ENCODE data around the gene DCST2. TPM values are rescaled to one million over a fixed set of nuclear protein-coding genes. Genes with fewer than 3 reads are reported as not detected.

The DCST2 gene
- polyA plus RNA-seq, 4 donors = 1.9 to 27.1 (median 10.6) TPM

GRCh38 chr1:155038602-155039307 lies 5.2 kb upstream of the DCST2 start:
- H3K9me3 ChIP-seq (ENCODE audit: control insufficient read depth in 2 of 2, insufficient read depth in 1 of 2, low read depth in 1 of 2, low read length in 1 of 2) = no peaks in the 10 kb centered on the region
- H3K27me3 ChIP-seq (ENCODE audit: control insufficient read depth in 3 of 3, insufficient read depth in 3 of 3, low read length in 3 of 3) = no peaks in the 10 kb centered on the region
- FAIRE-seq = no peak
- peaks cover 0 to 24% (median 12%) of the 10 kb centered on the region in 3 donors for H3K4me1 ChIP-seq (ENCODE audit: control insufficient read depth in 3 of 3, insufficient read depth in 2 of 3, low read depth in 1 of 3, low read length in 2 of 3)
- peak; percentile 64 to 87 for DNase-seq
- H3K4me3 ChIP-seq (ENCODE audit: low read depth in 1 of 3, low read length in 3 of 3) = no peak overlapping the region
- peak overlapping the region in 2 of 3 donors; percentile 14 to 32 for H3K27ac ChIP-seq (ENCODE audit: low read depth in 1 of 3, low read length in 2 of 3)
- 34 to 35% (median 35%) methylated on average over 8 of the region's 8 CpGs for WGBS, 3 donors
- no peaks in the 10 kb centered on the region for H3K36me3 ChIP-seq (ENCODE audit: control insufficient read depth in 3 of 3, insufficient read depth in 2 of 3, low read depth in 1 of 3, low read length in 3 of 3)

- Histone ChIP-seq H3K27me3 (ENCODE audit: control insufficient read depth in 3 of 3, insufficient read depth in 3 of 3, low read length in 3 of 3) (no peaks in the 10 kb centered on the region), H3K36me3 (ENCODE audit: control insufficient read depth in 3 of 3, insufficient read depth in 2 of 3, low read depth in 1 of 3, low read length in 3 of 3) (no peaks in the 10 kb centered on the region), H3K4me1 (ENCODE audit: control insufficient read depth in 3 of 3, insufficient read depth in 2 of 3, low read depth in 1 of 3, low read length in 2 of 3) (peaks cover 0 to 16% (median 9%) of the 10 kb centered on the region in 3 donors), H3K4me3 (ENCODE audit: low read depth in 1 of 3, low read length in 3 of 3) (no peak overlapping the region), H3K27ac (ENCODE audit: low read depth in 1 of 3, low read length in 2 of 3) (peak overlapping the region in 1 of 3 donors; percentile 38), H3K9me3 (ENCODE audit: control insufficient read depth in 2 of 2, insufficient read depth in 1 of 2, low read depth in 1 of 2, low read length in 1 of 2) (no peaks in the 10 kb centered on the region)
- peak in 1 of 2 donors; percentile 63 for DNase-seq
- 56 to 75% (median 59%) methylated on average over 6 of the region's 6 CpGs for WGBS, 3 donors
- FAIRE-seq = no peak
Observed at GRCh38 chr1:155037851-155038441, 4.4 kb upstream of the DCST2 start.

- Histone ChIP-seq H3K4me3 (ENCODE audit: low read depth in 1 of 3, low read length in 3 of 3) (no peak overlapping the region), H3K36me3 (ENCODE audit: control insufficient read depth in 3 of 3, insufficient read depth in 2 of 3, low read depth in 1 of 3, low read length in 3 of 3) (peaks cover 0 to 2% (median 0%) of the 10 kb centered on the region in 3 donors), H3K27me3 (ENCODE audit: control insufficient read depth in 3 of 3, insufficient read depth in 3 of 3, low read length in 3 of 3) (no peaks in the 10 kb centered on the region), H3K27ac (ENCODE audit: low read depth in 1 of 3, low read length in 2 of 3) (no peak overlapping the region), H3K9me3 (ENCODE audit: control insufficient read depth in 2 of 2, insufficient read depth in 1 of 2, low read depth in 1 of 2, low read length in 1 of 2) (no peaks in the 10 kb centered on the region), H3K4me1 (ENCODE audit: control insufficient read depth in 3 of 3, insufficient read depth in 2 of 3, low read depth in 1 of 3, low read length in 2 of 3) (peaks cover 0 to 12% (median 8%) of the 10 kb centered on the region in 3 donors)
- WGBS, 3 donors = 93 to 95% (median 94%) methylated on average over 3 of the region's 3 CpGs
- FAIRE-seq (no peak), DNase-seq (no peak)
Observed at GRCh38 chr1:155037043-155037442, 3.5 kb upstream of the DCST2 start.

- H3K36me3 ChIP-seq (ENCODE audit: control insufficient read depth in 3 of 3, insufficient read depth in 2 of 3, low read depth in 1 of 3, low read length in 3 of 3) = peaks cover 0 to 2% (median 0%) of the 10 kb centered on the region in 3 donors
- no peak for FAIRE-seq
- peaks cover 0 to 12% (median 8%) of the 10 kb centered on the region in 3 donors for H3K4me1 ChIP-seq (ENCODE audit: control insufficient read depth in 3 of 3, insufficient read depth in 2 of 3, low read depth in 1 of 3, low read length in 2 of 3)
- no peaks in the 10 kb centered on the region for H3K27me3 ChIP-seq (ENCODE audit: control insufficient read depth in 3 of 3, insufficient read depth in 3 of 3, low read length in 3 of 3)
- no peak overlapping the region for H3K4me3 ChIP-seq (ENCODE audit: low read depth in 1 of 3, low read length in 3 of 3)
- no peaks in the 10 kb centered on the region for H3K9me3 ChIP-seq (ENCODE audit: control insufficient read depth in 2 of 2, insufficient read depth in 1 of 2, low read depth in 1 of 2, low read length in 1 of 2)
- WGBS, 3 donors = 83 to 100% (median 92%) methylated on average over 2 of the region's 2 CpGs
- no peak overlapping the region for H3K27ac ChIP-seq (ENCODE audit: low read depth in 1 of 3, low read length in 2 of 3)
- no peak for DNase-seq
Observed at GRCh38 chr1:155035936-155036335, 2.4 kb upstream of the DCST2 start.

- Histone ChIP-seq H3K4me1 (ENCODE audit: control insufficient read depth in 3 of 3, insufficient read depth in 2 of 3, low read depth in 1 of 3, low read length in 2 of 3) (peaks cover 0 to 12% (median 8%) of the 10 kb centered on the region in 3 donors), H3K27me3 (ENCODE audit: control insufficient read depth in 3 of 3, insufficient read depth in 3 of 3, low read length in 3 of 3) (no peaks in the 10 kb centered on the region), H3K36me3 (ENCODE audit: control insufficient read depth in 3 of 3, insufficient read depth in 2 of 3, low read depth in 1 of 3, low read length in 3 of 3) (peaks cover 0 to 2% (median 0%) of the 10 kb centered on the region in 3 donors), H3K9me3 (ENCODE audit: control insufficient read depth in 2 of 2, insufficient read depth in 1 of 2, low read depth in 1 of 2, low read length in 1 of 2) (no peaks in the 10 kb centered on the region), H3K27ac (ENCODE audit: low read depth in 1 of 3, low read length in 2 of 3) (no peak overlapping the region), H3K4me3 (ENCODE audit: low read depth in 1 of 3, low read length in 3 of 3) (no peak overlapping the region)
- no peak for DNase-seq
- FAIRE-seq = no peak
- 84 to 88% (median 87%) methylated on average over 20 of the region's 20 CpGs for WGBS, 3 donors
Observed at GRCh38 chr1:155034318-155035208, 982 bp upstream of the DCST2 start.

GRCh38 chr1:155032886-155033285 lies 695 bp downstream of the DCST2 start:
- no peaks in the 10 kb centered on the region for H3K27me3 ChIP-seq (ENCODE audit: control insufficient read depth in 3 of 3, insufficient read depth in 3 of 3, low read length in 3 of 3)
- H3K4me3 ChIP-seq (ENCODE audit: low read depth in 1 of 3, low read length in 3 of 3) = no peak overlapping the region
- H3K9me3 ChIP-seq (ENCODE audit: control insufficient read depth in 2 of 2, insufficient read depth in 1 of 2, low read depth in 1 of 2, low read length in 1 of 2) = no peaks in the 10 kb centered on the region
- H3K36me3 ChIP-seq (ENCODE audit: control insufficient read depth in 3 of 3, insufficient read depth in 2 of 3, low read depth in 1 of 3, low read length in 3 of 3) = peaks cover 0 to 2% (median 0%) of the 10 kb centered on the region in 3 donors
- FAIRE-seq (no peak), DNase-seq (no peak)
- WGBS, 3 donors = 83 to 90% (median 88%) methylated on average over 11 to 12 of the region's 12 CpGs
- H3K27ac ChIP-seq (ENCODE audit: low read depth in 1 of 3, low read length in 2 of 3) = no peak overlapping the region
- H3K4me1 ChIP-seq (ENCODE audit: control insufficient read depth in 3 of 3, insufficient read depth in 2 of 3, low read depth in 1 of 3, low read length in 2 of 3) = peaks cover 0 to 3% (median under 1%) of the 10 kb centered on the region in 3 donors

- H3K9me3 ChIP-seq (ENCODE audit: control insufficient read depth in 2 of 2, insufficient read depth in 1 of 2, low read depth in 1 of 2, low read length in 1 of 2) = no peaks in the 10 kb centered on the region
- H3K27ac ChIP-seq (ENCODE audit: low read depth in 1 of 3, low read length in 2 of 3) = no peak overlapping the region
- WGBS, 3 donors = 76 to 93% (median 90%) methylated on average over 10 to 11 of the region's 11 CpGs
- H3K36me3 ChIP-seq (ENCODE audit: control insufficient read depth in 3 of 3, insufficient read depth in 2 of 3, low read depth in 1 of 3, low read length in 3 of 3) = peaks cover 0 to 2% (median 0%) of the 10 kb centered on the region in 3 donors
- no peaks in the 10 kb centered on the region for H3K27me3 ChIP-seq (ENCODE audit: control insufficient read depth in 3 of 3, insufficient read depth in 3 of 3, low read length in 3 of 3)
- no peak overlapping the region for H3K4me3 ChIP-seq (ENCODE audit: low read depth in 1 of 3, low read length in 3 of 3)
- DNase-seq = no peak
- no peaks in the 10 kb centered on the region for H3K4me1 ChIP-seq (ENCODE audit: control insufficient read depth in 3 of 3, insufficient read depth in 2 of 3, low read depth in 1 of 3, low read length in 2 of 3)
- no peak for FAIRE-seq
Observed at GRCh38 chr1:155030899-155031298, 2.7 kb downstream of the DCST2 start.

- FAIRE-seq = no peak
- no peak overlapping the region for H3K4me3 ChIP-seq (ENCODE audit: low read depth in 1 of 3, low read length in 3 of 3)
- H3K27ac ChIP-seq (ENCODE audit: low read depth in 1 of 3, low read length in 2 of 3) = no peak overlapping the region
- H3K27me3 ChIP-seq (ENCODE audit: control insufficient read depth in 3 of 3, insufficient read depth in 3 of 3, low read length in 3 of 3) = no peaks in the 10 kb centered on the region
- H3K36me3 ChIP-seq (ENCODE audit: control insufficient read depth in 3 of 3, insufficient read depth in 2 of 3, low read depth in 1 of 3, low read length in 3 of 3) = peaks cover 0 to 2% (median 0%) of the 10 kb centered on the region in 3 donors
- no peak for DNase-seq
- WGBS, 3 donors = 84 to 86% (median 86%) methylated on average over 15 of the region's 15 CpGs
- H3K4me1 ChIP-seq (ENCODE audit: control insufficient read depth in 3 of 3, insufficient read depth in 2 of 3, low read depth in 1 of 3, low read length in 2 of 3) = no peaks in the 10 kb centered on the region
- no peaks in the 10 kb centered on the region for H3K9me3 ChIP-seq (ENCODE audit: control insufficient read depth in 2 of 2, insufficient read depth in 1 of 2, low read depth in 1 of 2, low read length in 1 of 2)
Observed at GRCh38 chr1:155030243-155030795, 3.3 kb downstream of the DCST2 start.

All from small intestine (tissue), 7 donors.